Left lobe of liver (tissue), 2 donors: ENCODE measurements around the gene CNDP2. TPM values are rescaled to one million over a fixed set of nuclear protein-coding genes. Genes with fewer than 3 reads are reported as not detected.

Experiments
- ATAC-seq: fragments of 200-7000 bp; cut with Tn5 transposase; one replicate; pipeline ENCODE4 v1.9.1; 2020; ENCODE audit warnings: mild to moderate bottlenecking, moderate library complexity
- DNase-seq: peaks from one replicate; pipeline ENCODE4 v3.0.0-alpha.2; 2020; ENCODE audit warnings: low spot score
- total RNA-seq: library from RNA; stranded (reverse); gene quantifications from one replicate; pipeline ENCODE4 v1.2.1, GENCODE V29; 2021
- donor health status: DM: no; HTN: no; CAD: no; lungs with moderate emphysema.
- donor health status: DM: no; HTN: yes; CAD: no.

CNDP2 gene
- total RNA-seq, 1 donor from 2014 or later = 243 TPM

GRCh38 chr18:74533666-74534065 is 37.5 kb downstream of the CNDP2 start:
- ATAC-seq (no peak), DNase-seq (no peak)

GRCh38 chr18:74534150-74534969 is 38.2 kb downstream of the CNDP2 start, which contains the start of gene CNDP1:
CNDP1 (plus strand) TSS chr18:74534500; CDS start chr18:74534668, 168 bp downstream.
- ATAC-seq (no peak), DNase-seq (peak; percentile 33)

GRCh38 chr18:74534981-74535649 is 39.0 kb downstream of the CNDP2 start:
- ATAC-seq = no peak
- no peak for DNase-seq

GRCh38 chr18:74539289-74539688 is 43.1 kb downstream of the CNDP2 start:
- DNase-seq (peak; percentile 46), ATAC-seq (peak; percentile 16)

- ATAC-seq (peak; percentile 10), DNase-seq (peak; percentile 40)
Observed at GRCh38 chr18:74540652-74541421, 44.7 kb downstream of the CNDP2 start.

- DNase-seq (peak; percentile 95), ATAC-seq (peak; percentile 88)
Observed at GRCh38 chr18:74541703-74542555, 45.8 kb downstream of the CNDP2 start.

- no peak for ATAC-seq
- DNase-seq = peak; percentile 26
Observed at GRCh38 chr18:74544898-74545297, 48.7 kb downstream of the CNDP2 start.

GRCh38 chr18:74546007-74546406 is 49.8 kb downstream of the CNDP2 start:
- DNase-seq (no peak), ATAC-seq (no peak)

- DNase-seq = no peak
- ATAC-seq = no peak
Observed at GRCh38 chr18:74546751-74547530, 50.8 kb downstream of the CNDP2 start.

- ATAC-seq = no peak
Observed at GRCh38 chr18:74547860-74548259, 51.7 kb downstream of the CNDP2 start.

GRCh38 chr18:74549591-74550104 is 53.5 kb downstream of the CNDP2 start:
- DNase-seq (peak; percentile 58), ATAC-seq (peak; percentile 52)

More at GRCh38 chr18:74547860-74548259, 51.7 kb downstream of the CNDP2 start:
- no peak for DNase-seq

GRCh38 chr18:74550886-74551285 is 54.7 kb downstream of the CNDP2 start:
- peak; percentile 79 for ATAC-seq
- peak; percentile 83 for DNase-seq

GRCh38 chr18:74551452-74551851 is 55.3 kb downstream of the CNDP2 start:
- ATAC-seq = peak; percentile 48
- DNase-seq = no peak

GRCh38 chr18:74551936-74552555 is 55.9 kb downstream of the CNDP2 start:
- ATAC-seq = peak; percentile 88
- DNase-seq = peak; percentile 89

- no peak for DNase-seq
- no peak for ATAC-seq
Observed at GRCh38 chr18:74556126-74556525, 60.0 kb downstream of the CNDP2 start.

- no peak for DNase-seq
- no peak for ATAC-seq
Observed at GRCh38 chr18:74558096-74558495, 61.9 kb downstream of the CNDP2 start.

GRCh38 chr18:74562131-74562730 is 66.1 kb downstream of the CNDP2 start:
- ATAC-seq (no peak), DNase-seq (no peak)

GRCh38 chr18:74562775-74563174 is 66.6 kb downstream of the CNDP2 start:
- no peak for DNase-seq
- no peak for ATAC-seq
